Measurements from ENCODE around the gene NPL. TPM values are rescaled to one million over a fixed set of nuclear protein-coding genes. Genes with fewer than 3 reads are reported as not detected.
A peak's percentile ranks its signal among the peaks of the same experiment; 100 is the strongest.

NPL gene
- total RNA-seq, 1 experiment from 2014 or later: 0.17 TPM

GRCh38 chr1:182771187-182771984, 18.2 kb upstream of the NPL start:
- no peak for DNase-seq (ENCODE audit: low read depth)
- in situ Hi-C loops (cut with HindIII; ENCODE audit: low pct_unique_long_range_greater_than_20kb, low sequenced_read_pairs): no loop called here

DNA sequence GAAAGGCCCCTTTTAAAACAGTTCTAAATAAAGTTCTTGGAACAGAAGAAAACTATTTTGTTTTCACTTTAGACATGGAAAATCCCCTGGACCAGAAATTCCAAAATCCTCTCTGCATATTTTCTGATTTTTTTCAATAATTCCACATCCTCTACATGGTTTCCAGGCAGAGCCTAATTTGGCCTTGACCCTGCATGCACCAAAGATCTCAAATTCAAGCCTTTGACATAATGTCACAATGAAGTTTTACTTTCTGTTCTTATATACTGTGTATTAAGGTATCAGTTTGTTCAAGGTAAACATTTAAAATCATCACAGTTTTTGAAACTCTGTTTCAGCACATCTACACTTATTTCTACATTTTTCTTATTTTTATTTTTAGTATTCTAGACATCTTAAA, 12.2 kb upstream of the NPL start:
- in situ Hi-C loops (cut with HindIII; ENCODE audit: low pct_unique_long_range_greater_than_20kb, low sequenced_read_pairs): no loop called here
- DNase-seq (ENCODE audit: low read depth): no peak

- DNase-seq (ENCODE audit: low read depth): no peak
- in situ Hi-C loops (cut with HindIII; ENCODE audit: low pct_unique_long_range_greater_than_20kb, low sequenced_read_pairs): no loop called here
Observed at GRCh38 chr1:182778862-182779261, 10.7 kb upstream of the NPL start.

GRCh38 chr1:182779530-182779929, 10.0 kb upstream of the NPL start:
- DNase-seq (ENCODE audit: low read depth): no peak
- in situ Hi-C loops (cut with HindIII; ENCODE audit: low pct_unique_long_range_greater_than_20kb, low sequenced_read_pairs): no loop called here

- DNase-seq (ENCODE audit: low read depth): peak; percentile 12
- in situ Hi-C loops (cut with HindIII; ENCODE audit: low pct_unique_long_range_greater_than_20kb, low sequenced_read_pairs): no loop called here
Observed at GRCh38 chr1:182781841-182782586, 7.6 kb upstream of the NPL start.

GRCh38 chr1:182782587-182782913, 7.0 kb upstream of the NPL start:
- no peak for DNase-seq (ENCODE audit: low read depth)
- in situ Hi-C loops (cut with HindIII; ENCODE audit: low pct_unique_long_range_greater_than_20kb, low sequenced_read_pairs): no loop called here

DNA sequence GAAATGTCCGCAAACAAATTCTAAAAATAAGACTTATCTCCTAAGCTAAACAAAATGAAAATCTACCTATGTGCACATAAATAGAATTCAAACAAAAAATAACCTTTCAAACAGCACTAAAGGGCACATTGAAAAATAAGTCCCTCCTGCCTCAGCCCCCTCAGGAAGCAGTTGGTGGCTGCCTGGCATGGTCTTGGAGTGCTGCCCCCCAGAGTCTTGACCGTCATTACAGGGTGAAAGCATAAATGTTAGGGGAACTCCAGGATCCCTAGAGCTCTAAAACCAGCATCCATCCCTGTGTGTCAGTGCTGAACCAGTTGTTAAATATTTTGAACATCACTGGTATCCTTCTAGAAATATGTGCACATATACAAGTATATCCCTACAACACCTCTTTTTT, 6.5 kb upstream of the NPL start:
- DNase-seq (ENCODE audit: low read depth): no peak
- in situ Hi-C loops (cut with HindIII; ENCODE audit: low pct_unique_long_range_greater_than_20kb, low sequenced_read_pairs): no loop called here

DNA sequence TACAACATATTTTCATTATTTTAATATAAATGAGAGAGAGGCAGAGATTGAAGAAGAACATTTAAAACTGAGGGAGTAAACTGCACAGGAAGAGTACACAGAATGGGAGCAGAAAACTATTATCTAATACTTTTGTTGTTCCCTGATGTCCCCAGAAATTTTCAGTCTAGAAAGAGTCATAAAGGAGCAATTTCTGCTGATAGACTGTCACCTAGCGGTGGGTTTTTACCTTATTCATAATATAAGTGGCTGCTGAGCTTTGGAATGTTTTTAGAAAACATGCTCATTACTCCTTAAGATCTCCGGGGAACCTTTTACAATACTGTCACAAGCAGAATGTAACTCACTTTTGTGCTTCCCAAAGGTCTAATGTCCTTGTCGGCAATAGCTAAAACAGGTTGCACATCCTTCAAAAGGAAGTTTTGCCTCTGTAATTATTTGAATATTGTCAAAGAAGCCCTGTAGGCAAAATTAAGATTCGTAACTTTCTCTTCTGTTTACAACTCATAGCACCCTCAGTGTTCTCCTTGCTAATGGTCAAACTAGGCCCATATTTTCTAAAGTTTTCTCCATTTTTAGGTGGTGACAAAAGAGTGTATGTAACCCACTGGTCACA, 4.9 kb upstream of the NPL start:
- in situ Hi-C loops (cut with HindIII; ENCODE audit: low pct_unique_long_range_greater_than_20kb, low sequenced_read_pairs): no loop called here
- peak; percentile 24 for DNase-seq (ENCODE audit: low read depth)

DNA sequence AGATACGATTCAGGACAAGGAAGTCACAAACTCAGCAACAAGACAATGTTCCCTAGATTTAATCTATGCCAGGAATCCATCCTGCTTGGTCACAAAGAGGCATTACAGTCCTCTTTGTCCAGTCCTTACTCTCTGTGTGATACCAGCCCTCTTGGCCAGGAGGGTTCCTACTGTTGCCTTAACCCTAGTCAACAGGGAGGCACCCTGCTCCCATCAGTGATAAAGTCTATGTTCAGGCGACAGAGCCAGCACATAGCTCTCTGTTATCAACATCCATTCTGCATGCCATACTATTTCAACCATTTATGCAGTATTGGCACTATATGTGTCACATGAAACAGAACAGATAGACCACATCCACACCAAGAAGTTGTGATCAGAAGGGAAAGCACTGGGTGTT, 4.4 kb upstream of the NPL start:
- in situ Hi-C loops (cut with HindIII; ENCODE audit: low pct_unique_long_range_greater_than_20kb, low sequenced_read_pairs): no loop called here
- no peak for DNase-seq (ENCODE audit: low read depth)

GRCh38 chr1:182786223-182786994, 3.2 kb upstream of the NPL start:
- peak; percentile 23 for DNase-seq (ENCODE audit: low read depth)
- in situ Hi-C loops (cut with HindIII; ENCODE audit: low pct_unique_long_range_greater_than_20kb, low sequenced_read_pairs): no loop called here

- DNase-seq (ENCODE audit: low read depth): no peak
- in situ Hi-C loops (cut with HindIII; ENCODE audit: low pct_unique_long_range_greater_than_20kb, low sequenced_read_pairs): no loop called here
Observed at GRCh38 chr1:182786995-182787324, 2.6 kb upstream of the NPL start.

- no peak for DNase-seq (ENCODE audit: low read depth)
- in situ Hi-C loops (cut with HindIII; ENCODE audit: low pct_unique_long_range_greater_than_20kb, low sequenced_read_pairs): no loop called here
Observed at GRCh38 chr1:182791281-182792179, 2.0 kb downstream of the NPL start.

DNA sequence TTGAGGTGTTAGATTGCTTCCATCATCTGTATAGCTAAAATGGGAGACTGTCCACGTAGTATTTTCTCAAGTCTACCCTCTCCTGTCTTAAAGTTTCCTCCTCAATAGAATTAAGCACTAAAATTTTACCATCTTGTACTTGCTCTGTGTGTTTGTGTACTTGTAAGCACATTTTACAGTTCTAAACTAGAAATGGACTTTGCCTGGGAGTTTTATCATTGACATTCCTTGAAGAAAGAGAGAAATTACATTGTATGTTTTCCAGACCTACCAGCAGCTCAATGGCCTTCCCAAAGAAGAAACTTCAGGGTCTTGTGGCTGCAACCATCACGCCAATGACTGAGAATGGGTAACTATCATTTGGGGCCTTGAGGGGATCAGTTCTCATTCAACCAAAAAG, 4.5 kb downstream of the NPL start:
- in situ Hi-C loops (cut with HindIII; ENCODE audit: low pct_unique_long_range_greater_than_20kb, low sequenced_read_pairs): no loop called here
- no peak for DNase-seq (ENCODE audit: low read depth)

DNA sequence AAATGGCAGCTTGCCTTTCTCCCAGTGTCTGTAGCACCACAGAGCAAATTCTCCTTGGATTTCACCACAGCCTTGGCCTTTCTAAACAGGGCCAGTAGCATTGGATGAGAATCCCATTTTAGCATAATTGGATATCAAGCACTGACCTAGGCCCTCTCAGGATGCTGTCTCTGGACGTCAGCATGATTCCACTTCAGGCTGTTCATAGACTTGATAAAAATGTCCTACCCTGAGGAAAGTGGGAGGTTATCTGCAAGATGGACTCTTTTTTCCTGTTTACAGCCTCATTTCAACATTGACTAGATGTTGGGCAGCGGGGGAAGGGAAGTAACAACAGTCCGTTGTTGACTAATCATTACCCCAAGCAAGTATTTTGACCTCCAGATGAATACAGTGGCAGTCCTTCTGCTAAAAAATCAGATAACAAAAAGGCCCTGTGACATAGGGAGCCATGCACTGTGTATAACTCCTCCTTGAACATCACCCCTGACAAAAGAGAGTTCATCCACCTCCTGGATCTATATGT, 5.2 kb downstream of the NPL start:
- in situ Hi-C loops (cut with HindIII; ENCODE audit: low pct_unique_long_range_greater_than_20kb, low sequenced_read_pairs): no loop called here
- DNase-seq (ENCODE audit: low read depth): no peak

GRCh38 chr1:182795563-182796228, 6.1 kb downstream of the NPL start:
- in situ Hi-C loops (cut with HindIII; ENCODE audit: low pct_unique_long_range_greater_than_20kb, low sequenced_read_pairs): no loop called here
- DNase-seq (ENCODE audit: low read depth): peak; percentile 32

DNA sequence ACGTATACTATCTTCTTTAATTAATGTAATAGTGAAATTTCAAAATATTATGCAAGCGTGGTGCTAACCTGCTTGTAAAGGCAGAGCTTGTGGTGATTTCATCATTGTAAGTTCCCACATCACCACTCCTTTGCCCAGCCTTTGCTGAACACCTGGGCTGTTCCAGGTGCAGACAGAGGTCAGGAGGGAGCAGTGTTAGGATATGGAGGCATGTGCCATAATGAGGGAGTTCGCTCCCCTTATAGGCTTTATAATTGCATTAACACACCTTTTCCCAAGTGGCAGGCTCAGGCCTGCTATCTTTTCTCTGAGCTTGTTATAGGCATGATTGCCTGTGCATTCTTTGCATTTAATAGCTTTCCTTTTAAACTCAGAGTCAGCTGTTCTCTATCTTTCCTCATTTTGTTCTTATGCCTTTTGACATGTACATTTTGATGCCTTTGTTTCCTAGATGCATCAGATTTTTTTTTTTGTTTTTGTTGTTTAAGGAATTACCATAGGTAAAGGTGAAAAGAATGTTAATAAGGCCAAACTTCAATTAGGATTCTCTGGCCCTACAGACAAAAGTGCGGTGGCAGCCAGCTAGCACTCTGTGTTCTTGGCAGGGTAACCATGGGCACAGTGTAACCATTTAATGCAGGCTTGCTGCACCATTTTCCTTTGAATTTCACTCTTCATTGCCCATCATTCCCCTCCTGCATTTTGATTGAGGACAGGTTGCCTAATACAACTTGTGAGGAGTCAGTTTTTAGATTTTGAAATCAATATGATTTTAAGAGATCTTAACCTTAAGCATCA, 12.6 kb downstream of the NPL start:
- in situ Hi-C loops (cut with HindIII; ENCODE audit: low pct_unique_long_range_greater_than_20kb, low sequenced_read_pairs): no loop called here
- DNase-seq (ENCODE audit: low read depth): no peak

GRCh38 chr1:182803846-182804245, 14.3 kb downstream of the NPL start:
- no peak for DNase-seq (ENCODE audit: low read depth)
- in situ Hi-C loops (cut with HindIII; ENCODE audit: low pct_unique_long_range_greater_than_20kb, low sequenced_read_pairs): no loop called here
